SK-N-SH treated with all-trans-retinoic acid at 6 μM for 48 hours (cell line): ENCODE data around the gene THOC7.

Experiments
- PATZ1 ChIP-seq: fragments of 250-450 bp; sonication (Bioruptor Pico); IDR thresholded peaks from 2 replicates; pipeline ENCODE4 v1.8.0; 2020; ENCODE audit warnings: mild to moderate bottlenecking, moderate library complexity, borderline replicate concordance
- ZFP3 ChIP-seq: fragments of 250-450 bp; sonication (Bioruptor Pico); IDR thresholded peaks from 2 replicates; pipeline ENCODE4 v1.5.0; 2020; ENCODE audit warnings: mild to moderate bottlenecking, moderate library complexity

- TF ChIP-seq PATZ1 (CRISPR knock-in tag) (no peak), ZFP3 (CRISPR knock-in tag) (no peak)
Measured at GRCh38 chr3:63863150-63864007, at the start of gene THOC7, which contains the start of gene ATXN7.
